GM19372 (cell line): ENCODE results near the gene MDM4.
"Not testable (repeated sequence)": the region's sequence is repeated elsewhere in the genome, so short reads cannot be mapped to it uniquely, and the experiment has no call there.

Source experiments
- ATAC-seq: cut with Tn5 transposase; IDR thresholded peaks from one replicate; pipeline ENCODE4 v1.9.1; 2021; ENCODE audit warnings: mild to moderate bottlenecking, low read depth, moderate library complexity; ENCODE audit not compliant: unreplicated experiment

The MDM4 gene

GRCh38 chr1:204513117-204513716 is 3.0 kb upstream of the MDM4 start:
- peak; percentile 52 for ATAC-seq

DNA sequence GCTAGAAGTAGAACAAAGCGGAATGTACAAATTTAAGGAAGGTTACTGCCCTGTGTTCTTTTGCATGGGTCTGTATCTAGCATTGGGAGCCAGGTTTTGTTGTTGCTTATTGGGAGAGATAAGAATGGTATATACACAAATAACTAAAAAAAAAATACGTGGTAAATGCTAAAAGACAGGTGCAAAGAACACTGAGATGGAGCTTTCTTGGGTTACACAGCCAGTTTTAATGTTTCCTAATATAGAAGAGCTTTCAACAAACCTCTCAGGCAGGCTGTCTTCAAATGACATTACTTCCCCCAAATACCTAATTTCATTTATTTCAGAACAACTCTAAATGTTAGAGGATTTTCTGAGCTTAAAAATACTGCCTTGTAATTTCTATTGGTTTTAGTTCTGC is 1.4 kb upstream of the MDM4 start:
- no peak for ATAC-seq

DNA sequence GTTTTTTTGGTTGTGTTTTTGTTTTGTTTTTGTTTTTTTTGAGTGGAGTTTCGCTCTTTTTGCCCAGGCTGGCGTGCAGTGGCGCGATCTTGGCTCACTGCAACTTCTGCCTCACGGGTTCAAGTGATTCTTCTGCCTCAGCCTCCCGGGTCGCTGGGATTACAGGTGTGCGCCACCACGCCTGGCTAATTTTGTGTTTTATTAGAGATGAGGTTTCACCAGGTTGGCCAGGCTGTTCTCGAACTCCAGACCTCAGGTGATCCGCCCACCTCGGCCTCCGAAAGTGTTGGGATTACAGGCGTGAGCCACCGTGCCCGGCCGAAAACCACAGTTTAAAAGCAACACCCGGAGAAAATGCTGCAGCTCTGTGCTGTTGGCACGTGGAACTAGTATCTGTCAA is 1.2 kb downstream of the MDM4 start:
- ATAC-seq = not testable (repeated sequence)

GRCh38 chr1:204520834-204521709 is 4.9 kb downstream of the MDM4 start:
- ATAC-seq = peak; percentile 46

- ATAC-seq = not testable (repeated sequence)
Observed at GRCh38 chr1:204521941-204522521, 5.8 kb downstream of the MDM4 start.

DNA sequence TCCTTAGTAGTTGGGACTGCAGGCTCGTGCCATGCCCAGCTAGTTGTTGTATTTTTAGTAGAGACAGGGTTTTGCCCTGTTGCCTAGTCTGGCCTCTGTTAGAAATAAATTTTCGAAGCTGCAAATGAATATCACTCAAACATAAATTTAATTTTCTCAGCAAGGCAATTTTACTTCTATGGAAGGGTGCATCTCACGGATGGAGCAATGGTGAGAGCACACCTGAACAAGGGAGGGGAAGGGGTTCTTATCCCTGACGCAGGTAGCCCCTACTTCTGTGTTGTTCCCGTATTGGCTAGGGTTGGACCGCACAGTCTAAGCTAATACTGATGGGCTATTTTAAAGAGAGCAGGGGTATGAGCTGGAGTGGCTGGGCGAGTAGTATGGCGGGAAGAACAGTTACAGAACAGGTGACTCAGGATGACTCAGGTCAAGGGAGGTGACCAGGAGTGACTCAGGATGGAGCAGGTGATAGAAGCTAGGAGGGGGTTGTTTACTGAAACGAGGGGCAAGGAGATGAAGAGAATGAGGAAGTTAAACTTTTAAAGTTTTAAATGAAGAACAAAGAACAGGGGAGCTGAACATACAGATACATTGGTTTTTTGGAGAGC is 7.5 kb downstream of the MDM4 start:
- ATAC-seq = no peak

GRCh38 chr1:204524986-204525385 is 8.8 kb downstream of the MDM4 start:
- no peak for ATAC-seq

DNA sequence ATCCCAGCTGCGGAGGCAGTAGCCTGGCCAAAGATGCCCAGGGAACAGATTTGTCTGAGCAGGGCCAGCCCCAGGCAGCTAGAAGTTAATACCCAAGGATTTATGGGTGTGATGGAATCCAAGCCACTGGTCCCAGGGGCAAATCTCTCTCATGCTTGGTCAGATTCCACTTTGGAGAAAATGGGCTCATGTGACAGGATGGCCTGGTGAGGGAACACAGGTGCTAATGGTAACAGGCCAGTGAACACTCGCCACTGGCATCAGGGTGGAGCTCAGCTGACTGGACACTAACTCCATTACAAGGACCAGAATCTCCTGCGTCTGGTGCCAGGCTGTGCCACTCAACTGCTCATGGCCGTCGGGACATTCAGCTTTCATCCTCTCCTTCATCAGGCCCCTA is 12.0 kb downstream of the MDM4 start:
- ATAC-seq = no peak

DNA sequence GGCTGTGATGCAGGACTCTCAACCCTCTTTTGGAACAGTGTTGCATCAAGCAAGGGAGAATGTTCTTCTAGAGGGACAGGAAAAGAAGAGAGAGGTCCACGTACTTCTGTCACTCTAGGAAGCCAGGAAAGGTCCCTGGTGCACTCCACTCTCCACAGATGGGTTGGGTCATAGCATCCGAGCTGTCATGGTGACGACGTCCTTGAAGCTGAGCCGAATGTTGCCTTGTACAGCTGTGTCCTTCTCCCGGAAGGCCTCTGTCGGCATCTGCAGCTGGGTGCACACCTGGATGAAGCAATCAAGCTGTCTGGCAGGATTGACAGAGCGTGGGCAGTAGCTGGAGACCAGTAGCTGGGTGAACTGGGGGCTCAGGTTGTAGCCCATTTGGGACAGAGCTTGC is 12.5 kb downstream of the MDM4 start:
- ATAC-seq = no peak

GRCh38 chr1:204529371-204529895 is 13.2 kb downstream of the MDM4 start:
- ATAC-seq = no peak

- ATAC-seq = peak; percentile 94
Observed at GRCh38 chr1:204530932-204531331, 14.7 kb downstream of the MDM4 start.

DNA sequence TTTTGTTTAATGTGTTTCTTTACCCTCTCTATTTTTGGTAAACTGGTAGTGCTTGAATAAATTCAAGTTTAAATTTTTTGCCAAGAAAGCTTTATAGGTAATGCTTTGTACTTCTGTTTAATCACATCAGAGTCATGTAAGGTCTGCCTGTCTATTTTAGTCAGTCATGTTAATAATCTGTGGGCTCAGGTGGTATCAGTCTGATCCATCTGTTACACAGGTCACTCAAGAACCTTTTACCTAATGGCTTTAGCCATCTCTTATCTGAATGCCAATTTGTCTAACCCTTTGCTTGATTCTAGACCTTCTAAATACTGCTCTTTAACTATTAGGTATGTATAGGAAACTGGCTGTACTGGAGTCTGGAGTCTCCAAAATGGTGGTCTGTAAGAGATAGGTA is 16.6 kb downstream of the MDM4 start:
- ATAC-seq = no peak

DNA sequence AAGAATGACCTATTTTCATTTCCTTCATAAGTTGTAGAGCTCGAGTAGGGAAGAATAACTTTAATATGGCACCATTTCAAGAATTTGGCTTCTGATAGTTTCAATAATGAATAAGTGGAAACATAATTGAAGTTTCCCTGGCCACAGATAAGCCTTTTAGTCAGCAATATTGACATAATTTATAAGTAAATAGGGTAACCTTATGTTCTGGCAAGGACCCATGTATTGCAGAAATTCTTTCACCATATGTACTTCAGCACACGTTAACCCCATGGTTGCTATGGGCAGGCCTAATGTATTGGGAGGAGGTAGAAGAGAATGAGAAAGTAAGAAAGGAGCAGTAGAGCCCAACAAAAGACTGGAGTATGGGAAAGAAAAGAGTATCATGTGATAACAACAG is 25.4 kb downstream of the MDM4 start:
- ATAC-seq = no peak

- ATAC-seq = no peak
Observed at GRCh38 chr1:204544321-204544720, 28.1 kb downstream of the MDM4 start.

- ATAC-seq = no peak
Observed at GRCh38 chr1:204545202-204545601, 29.0 kb downstream of the MDM4 start.

- ATAC-seq = no peak
Observed at GRCh38 chr1:204545881-204546280, 29.7 kb downstream of the MDM4 start.

- ATAC-seq = no peak
Observed at GRCh38 chr1:204548265-204548664, 32.1 kb downstream of the MDM4 start.

- no peak for ATAC-seq
Observed at GRCh38 chr1:204549313-204549712, 33.1 kb downstream of the MDM4 start.

DNA sequence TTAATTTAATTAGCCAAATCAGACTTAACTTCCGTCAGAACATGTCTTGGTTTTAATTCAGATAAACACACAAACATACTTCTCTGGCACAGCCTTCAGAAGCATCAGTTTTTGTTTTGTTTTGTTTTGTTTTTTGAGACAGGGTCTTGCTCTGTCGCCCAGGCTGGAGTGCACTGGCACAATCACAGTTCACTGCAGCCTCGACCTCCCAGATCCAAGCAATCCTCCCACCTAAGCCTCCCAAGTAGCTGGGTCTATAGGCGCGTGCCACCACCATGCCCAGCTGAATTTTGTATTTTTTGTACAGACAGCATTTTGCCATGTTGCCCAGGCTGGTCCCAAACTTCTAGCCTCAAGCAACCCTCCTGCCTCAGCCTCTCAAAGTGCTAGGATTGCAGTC is 34.7 kb downstream of the MDM4 start:
- ATAC-seq = no peak

GRCh38 chr1:204556458-204557052 is 40.3 kb downstream of the MDM4 start:
- no peak for ATAC-seq

- ATAC-seq = no peak
Observed at GRCh38 chr1:204558467-204558866, 42.3 kb downstream of the MDM4 start.
